OCI-M1 (cell line): ENCODE measurements around the gene GSTCD.

Experiments used
- DNase-seq: peaks from one replicate; lab custom pipeline; 2025; lab: John Stamatoyannopoulos, UW

The GSTCD gene

GRCh38 chr4:105894660-105895582 lies 186.3 kb downstream of the GSTCD start, which contains the start of gene NPNT:
Gene NPNT, plus strand, starts transcription at chr4:105895471. Its CDS starts 182 bp downstream, at chr4:105895653.
- no peak for DNase-seq

- no peak for DNase-seq
These were observed 187.2 kb downstream of the GSTCD start for GRCh38 chr4:105895583-105896460.

GRCh38 chr4:105896461-105896942 lies 187.9 kb downstream of the GSTCD start:
- no peak for DNase-seq
